Right hindlimb (tissue), 1 donor: ENCODE measurements around the gene AXIN1.

Experiments used
- DNase-seq: peaks from one replicate; pipeline ENCODE4 v3.0.0-alpha.2; 2018

The AXIN1 gene

DNA sequence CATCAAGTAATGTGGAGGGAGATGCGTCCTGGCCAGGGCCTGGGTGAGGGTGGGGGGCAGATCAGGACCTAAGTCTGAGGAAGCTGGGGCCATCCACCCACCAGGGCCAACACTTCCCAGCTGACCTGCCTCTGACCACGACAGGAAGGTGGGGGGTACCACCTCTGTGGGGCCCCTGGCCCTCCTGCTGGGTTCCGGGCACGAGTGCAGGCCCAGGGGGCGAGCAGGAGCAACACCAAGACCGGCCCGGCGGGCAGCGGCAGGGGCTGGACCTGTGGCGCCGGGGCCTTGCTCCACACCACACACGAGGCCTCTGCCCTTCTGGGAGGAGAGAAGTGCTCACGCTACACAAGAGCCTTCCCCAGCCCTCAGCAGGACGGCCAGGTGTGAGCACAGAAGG lies 56.2 kb downstream of the AXIN1 start:
- DNase-seq = no peak

DNA sequence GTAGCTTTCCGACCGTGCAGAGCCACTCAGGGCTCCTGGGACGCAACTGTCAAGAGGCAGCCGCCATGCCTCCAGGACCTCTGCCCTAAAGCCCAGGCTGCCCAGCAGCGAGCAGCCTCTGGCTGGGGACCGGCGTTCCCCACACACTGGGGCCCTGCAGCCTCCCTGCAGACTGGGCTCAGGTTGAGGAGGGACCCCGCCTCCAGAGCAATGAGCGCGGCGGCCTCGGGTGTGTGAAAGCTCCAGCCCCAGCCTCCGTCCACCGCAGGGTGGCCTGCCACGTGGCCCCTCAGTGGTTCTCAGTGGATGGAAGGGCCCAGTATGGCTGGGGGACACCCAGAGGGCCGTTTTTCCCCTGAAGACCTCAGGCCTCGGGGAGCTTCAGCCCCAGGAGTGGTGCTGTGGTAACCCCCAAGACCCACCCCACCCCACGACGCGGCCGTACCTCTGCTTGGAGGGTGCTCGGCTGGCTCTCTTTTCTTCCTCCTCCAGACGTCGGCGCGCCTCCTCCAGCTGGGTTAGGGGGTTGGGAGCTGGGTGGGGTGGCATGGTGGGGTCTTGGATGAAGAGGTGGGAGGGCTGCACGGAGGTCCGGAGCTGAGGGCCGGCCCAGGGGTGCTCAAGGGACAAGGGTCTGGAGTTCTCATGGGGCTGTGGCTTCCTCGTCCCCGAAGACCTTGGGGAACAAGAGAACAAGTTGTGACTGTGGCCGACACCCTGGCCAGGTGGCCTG lies 59.3 kb downstream of the AXIN1 start:
- DNase-seq = no peak

DNA sequence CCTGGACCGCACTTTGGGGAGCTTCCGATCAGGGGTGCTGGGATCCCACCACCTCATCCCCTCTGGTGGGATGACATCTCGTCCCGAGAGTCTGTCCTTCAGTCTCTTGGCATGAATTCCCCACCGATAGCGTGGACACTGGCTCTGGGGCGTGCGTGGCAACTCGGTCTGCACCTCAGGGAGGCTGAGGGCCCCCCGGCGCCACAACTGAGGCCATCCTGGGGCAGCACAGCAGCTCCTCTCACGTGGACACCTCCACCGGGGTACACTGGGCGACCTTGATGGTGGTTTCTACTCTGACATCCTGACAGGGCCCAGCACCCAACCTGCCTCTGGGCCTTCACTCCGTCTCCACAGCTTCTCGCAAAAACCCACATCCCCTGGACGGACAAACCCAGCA lies 61.0 kb downstream of the AXIN1 start:
- no peak for DNase-seq

DNA sequence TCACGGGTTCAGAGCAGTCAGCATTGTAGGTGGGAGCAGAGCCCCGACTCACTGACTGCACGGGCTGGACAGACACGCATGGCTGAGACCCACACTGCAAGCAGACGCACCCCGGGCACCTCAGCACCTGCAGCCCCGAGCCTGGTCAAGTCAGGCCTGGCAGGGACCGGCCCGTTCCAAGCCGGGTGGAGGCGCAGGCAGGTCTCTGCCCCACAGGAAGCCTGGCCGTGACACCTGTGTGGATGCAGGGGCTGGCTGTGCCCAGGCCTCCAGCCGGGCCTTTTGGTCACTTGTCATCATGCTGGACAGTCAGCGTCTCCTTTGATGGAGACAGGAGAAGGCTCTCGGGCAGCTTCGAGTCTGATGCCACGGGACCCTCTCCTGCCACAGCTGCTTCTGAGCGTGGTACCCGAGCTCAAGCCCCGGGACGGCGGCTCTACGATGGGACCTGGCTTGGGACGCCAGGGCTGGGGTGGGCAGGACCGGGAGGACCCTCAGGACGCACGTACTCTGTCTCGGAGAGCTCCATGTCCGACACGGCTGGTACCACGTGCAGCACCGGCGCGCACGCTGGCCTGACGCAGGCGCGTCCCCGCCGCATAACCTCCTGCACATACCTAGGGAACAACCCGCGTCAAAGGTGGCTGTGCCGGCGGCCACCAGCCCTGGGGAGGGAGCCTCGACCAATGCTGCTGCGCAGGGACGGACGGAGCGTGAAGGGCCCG lies 61.7 kb downstream of the AXIN1 start:
- no peak for DNase-seq

DNA sequence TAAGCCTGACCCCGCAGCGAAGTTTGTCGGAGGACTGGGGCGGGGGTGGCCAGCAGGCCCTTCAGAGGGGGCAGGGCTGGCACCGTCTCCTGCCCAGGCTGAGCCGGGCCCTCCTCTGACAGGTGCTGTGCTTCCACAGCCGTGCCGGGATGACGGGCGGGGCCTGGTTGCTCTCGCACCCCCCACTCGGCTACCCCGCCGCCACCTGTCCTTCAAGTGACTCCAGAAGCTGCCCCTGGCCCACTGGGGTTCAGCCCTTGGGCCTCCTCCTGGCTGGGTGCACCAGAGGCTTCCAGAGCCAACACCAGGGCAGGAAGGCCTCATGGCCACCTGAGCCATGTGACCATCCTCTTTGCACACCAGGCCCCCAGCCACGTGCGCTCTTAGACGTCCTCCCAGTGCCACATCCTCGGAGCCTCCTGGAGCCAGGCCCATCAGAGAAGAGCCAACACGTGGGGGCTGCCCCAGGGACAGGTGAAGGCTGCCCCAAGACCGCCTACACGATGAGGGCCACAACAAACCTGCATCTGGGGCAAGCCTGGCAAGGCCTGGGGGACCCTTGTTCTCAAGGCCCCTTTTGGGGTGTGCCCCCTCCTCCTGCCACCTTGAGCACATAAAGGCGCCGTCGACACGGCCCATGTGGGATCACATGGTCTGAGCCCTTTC lies 62.4 kb downstream of the AXIN1 start:
- no peak for DNase-seq

DNA sequence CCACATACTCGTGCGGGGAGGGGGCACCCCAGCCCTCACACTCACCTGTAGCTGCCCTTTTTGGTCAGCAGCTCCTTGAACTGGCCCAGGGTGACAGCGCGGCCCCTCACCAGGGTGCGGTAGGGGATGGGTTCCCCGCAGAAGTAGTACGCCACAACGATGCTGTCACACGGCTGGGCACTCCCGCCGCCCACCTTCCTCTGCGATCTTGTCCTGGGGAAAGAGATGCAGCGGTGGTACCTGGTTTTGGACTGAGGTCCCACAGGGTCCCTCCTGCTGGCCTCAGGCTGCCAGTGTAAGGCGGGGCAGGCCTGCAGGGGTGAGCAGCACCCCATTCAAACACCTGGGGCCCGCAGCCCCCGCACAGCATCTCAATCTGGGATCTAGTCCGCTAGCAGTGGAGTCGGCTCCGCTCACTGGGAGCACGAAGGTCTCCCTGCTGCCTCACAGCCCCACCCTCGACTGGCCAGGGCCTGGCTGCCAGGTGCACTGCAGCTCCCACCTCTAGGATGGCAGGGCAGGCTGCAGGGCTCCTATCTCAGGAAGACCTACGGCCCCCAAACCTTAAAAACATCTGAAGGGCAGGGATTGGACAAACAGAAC lies 63.0 kb downstream of the AXIN1 start:
- no peak for DNase-seq

DNA sequence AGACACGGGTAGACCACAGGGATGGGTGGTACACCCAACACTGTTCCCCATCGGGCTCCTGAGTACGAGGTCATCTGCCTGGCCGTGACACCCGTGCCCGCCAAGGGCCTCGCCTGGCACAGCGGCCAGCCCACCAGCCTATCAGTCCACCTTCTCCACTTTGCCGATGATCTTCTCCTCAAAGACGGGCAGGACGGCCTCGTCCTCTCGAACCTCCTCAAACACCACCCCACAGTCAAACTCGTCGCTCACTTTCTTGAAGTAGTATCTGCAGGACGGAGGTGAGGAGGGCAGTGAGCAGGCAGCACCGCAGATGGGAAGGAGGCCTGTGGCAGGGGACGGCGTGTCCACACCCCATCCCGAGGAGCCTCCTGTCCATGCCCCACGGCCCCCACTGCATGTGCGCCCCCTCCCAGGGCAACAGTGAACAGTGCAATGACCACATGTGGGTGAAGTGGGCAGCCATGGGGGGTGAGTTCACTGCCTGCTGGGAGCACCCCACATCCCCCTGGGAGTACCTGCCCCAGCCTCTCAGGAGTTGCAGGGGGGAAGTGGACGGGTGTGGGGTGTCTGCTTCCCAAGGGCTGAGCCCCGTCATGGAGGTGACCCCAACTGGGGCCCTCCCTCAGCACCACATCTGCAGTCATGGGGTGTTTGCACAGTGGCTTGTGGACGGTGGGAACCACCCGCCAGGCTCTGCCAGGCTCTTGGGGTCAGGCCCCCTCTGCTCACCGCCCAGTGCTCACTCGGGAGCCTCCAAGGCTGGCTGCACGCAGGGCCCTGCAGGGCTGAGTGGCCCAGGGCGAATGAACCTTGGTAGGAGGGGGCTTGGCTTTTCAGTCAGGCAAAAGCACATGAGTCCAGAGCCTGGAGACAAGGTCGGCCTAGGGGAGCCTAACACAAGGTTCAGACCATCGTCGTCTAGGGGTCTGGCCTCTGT lies 64.3 kb downstream of the AXIN1 start:
- DNase-seq = no peak

DNA sequence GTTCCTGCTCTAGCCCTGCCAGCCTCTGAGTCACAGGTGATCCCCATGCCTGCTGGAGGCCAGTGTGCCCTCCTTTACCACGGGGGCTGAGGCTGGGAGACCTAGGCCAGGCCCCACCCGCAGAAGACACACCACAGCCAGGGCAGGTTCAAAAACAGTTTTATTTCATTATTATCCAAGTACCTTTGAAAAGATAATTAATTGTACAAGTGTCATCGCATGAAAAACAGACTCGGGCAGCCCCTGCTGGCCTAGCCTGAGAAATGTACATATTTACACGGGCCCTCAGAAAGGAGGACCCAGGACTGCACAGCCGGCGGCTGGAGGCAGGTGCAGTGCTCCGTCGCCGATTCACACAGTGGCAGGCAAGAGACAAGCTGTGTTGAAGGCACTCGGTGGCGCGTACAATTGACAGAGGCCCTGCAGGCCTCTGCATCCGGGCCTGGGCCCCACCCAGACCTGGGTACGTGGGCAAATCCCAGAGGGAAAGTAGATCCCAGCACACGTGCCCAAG lies 65.2 kb downstream of the AXIN1 start:
- DNase-seq = no peak

DNA sequence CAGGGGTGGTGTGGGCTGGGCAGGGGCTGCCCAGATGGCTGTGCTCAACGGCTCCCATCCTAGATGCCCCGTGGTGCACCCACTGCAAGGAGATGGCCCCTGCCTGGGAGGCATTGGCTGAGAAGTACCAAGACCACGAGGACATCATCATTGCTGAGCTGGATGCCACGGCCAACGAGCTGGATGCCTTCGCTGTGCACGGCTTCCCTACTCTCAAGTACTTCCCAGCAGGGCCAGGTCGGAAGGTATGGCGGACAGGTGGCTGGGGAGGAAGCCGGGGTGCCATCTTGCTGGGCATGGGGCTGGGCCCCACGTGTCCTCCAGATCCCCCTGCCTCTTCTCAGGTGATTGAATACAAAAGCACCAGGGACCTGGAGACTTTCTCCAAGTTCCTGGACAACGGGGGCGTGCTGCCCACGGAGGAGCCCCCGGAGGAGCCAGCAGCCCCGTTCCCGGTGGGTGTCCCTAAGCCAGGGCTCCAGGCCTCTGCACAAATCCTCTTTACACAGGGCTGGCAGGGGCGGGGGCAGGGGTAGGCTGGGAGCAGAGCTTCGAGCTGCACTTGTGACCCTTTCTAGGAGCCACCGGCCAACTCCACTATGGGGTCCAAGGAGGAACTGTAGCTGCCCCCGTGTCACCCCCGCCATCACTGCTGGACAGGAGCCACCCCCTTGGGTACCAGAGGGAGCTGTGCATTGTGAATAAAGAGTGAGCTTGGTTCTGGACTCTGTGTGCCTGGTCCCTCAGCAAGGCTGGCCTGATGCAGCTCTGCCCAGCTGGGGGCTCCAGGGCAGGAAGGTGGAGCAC lies 65.8 kb downstream of the AXIN1 start:
- no peak for DNase-seq

DNA sequence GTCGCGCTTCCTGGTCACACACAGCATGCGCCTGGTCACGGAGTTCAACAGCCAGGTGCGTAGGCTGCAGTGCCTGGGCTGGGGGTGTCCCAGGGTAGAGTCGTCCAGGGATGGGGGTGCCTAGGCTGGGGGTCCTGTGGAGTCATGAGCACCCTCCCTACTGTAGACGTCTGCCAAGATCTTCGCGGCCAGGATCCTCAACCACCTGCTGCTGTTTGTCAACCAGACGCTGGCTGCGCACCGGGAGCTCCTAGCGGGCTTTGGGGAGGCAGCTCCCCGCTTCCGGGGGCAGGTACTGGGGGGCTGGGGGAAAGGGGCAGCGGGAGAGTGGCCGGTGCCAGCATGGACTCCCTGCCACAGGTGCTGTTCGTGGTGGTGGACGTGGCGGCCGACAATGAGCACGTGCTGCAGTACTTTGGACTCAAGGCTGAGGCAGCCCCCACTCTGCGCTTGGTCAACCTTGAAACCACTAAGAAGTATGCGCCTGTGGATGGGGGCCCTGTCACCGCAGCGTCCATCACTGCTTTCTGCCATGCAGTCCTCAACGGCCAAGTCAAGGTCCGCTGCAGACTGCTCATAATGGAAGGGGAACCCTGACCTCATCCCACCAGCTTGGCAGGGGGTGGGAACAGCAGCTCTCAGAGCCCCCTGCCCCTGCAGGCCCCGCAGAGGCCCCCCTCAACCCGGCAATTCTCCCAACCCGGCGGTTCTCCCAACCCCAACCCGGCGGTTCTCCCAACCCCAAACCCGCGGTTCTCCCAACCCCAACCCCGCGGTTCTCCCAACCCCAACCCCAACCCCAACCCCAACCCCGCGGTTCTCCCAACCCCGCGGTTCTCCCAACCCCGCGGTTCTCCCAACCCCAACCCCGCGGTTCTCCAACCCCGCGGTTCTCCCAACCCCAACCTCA lies 67.1 kb downstream of the AXIN1 start:
- DNase-seq = no peak

DNA sequence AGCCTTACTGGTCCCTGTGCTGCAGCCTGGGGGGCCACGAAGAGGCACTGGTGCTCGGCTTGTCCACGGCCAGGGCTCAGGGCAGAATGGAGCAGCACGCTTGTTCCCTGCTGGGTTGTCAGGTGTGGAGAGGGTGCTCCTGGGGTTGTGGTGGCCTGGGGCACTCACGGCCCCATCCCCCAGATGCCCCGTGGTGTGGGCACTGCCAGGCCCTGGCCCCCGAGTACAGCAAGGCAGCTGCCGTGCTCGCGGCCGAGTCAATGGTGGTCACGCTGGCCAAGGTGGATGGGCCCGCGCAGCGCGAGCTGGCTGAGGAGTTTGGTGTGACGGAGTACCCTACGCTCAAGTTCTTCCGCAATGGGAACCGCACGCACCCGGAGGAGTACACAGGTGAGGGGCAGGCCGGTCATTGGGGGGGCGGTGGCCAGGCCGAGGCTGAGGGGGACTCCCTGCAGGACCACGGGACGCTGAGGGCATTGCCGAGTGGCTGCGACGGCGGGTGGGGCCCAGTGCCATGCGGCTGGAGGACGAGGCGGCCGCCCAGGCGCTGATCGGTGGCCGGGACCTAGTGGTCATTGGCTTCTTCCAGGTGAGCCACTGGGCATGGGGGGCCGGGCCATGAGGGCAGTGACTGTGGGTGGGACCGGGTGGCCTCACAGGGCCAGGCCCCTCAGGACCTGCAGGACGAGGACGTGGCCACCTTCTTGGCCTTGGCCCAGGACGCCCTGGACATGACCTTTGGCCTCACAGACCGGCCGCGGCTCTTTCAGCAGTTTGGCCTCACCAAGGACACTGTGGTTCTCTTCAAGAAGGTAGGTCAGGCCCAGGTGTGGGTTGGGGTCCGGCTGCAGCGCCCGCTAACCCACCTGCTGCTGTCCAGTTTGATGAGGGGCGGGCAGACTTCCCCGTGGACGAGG lies 68.1 kb downstream of the AXIN1 start:
- DNase-seq = no peak

DNA sequence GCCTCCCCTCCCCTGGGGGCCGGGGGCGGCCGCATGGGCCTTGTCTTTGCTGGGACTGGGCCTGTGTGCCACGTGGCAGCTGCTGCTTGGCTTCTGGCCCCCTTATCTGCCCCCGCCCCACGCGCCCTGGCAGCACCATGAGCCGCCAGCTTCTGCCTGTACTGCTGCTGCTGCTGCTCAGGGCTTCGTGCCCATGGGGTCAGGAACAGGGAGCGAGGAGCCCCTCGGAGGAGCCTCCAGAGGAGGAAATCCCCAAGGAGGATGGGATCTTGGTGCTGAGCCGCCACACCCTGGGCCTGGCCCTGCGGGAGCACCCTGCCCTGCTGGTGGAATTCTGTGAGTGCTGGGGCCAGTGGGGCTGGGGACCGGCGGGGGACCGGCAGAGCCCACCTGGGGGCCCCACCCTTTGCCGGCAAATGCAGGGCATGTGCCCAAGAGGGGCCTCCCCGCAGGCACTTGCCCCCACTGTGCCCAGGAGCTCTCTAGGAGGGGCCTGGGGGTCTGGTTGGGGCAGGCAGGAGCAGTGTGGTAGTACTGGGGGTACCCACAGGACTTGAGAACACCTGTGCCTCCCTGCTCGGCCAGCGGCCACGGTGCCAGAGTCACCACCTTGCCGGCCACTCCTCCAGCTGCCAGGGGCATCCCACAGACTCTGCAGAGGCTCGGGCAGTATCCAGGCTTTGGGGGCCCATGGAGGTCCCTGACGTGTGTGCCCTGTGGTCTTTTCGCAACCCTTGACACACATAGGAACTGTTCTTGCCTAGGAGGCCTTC lies 69.3 kb downstream of the AXIN1 start, which contains the start of gene PDIA2:
TSS of gene PDIA2 (plus strand) at position 132 of the 773 bp plus-strand sequence. CDS start at position 138, 6 bp downstream.
- no peak for DNase-seq

DNA sequence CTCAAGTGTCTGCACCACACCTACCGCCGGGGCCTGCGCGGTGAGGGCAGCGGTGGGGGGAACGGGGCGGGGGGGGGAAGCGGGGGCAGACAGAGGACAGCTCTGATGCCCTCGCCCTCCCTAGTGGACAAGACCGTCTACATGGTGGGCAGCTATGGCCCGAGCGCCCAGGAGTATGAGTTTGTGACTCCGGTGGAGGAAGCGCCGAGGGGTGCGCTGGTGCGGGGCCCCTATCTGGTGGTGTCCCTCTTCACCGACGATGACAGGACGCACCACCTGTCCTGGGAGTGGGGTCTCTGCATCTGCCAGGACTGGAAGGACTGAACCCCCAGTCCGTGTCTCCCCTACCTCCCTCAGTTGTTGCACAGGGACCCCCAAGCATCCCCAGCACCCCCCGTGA lies 70.0 kb downstream of the AXIN1 start:
- DNase-seq = no peak

DNA sequence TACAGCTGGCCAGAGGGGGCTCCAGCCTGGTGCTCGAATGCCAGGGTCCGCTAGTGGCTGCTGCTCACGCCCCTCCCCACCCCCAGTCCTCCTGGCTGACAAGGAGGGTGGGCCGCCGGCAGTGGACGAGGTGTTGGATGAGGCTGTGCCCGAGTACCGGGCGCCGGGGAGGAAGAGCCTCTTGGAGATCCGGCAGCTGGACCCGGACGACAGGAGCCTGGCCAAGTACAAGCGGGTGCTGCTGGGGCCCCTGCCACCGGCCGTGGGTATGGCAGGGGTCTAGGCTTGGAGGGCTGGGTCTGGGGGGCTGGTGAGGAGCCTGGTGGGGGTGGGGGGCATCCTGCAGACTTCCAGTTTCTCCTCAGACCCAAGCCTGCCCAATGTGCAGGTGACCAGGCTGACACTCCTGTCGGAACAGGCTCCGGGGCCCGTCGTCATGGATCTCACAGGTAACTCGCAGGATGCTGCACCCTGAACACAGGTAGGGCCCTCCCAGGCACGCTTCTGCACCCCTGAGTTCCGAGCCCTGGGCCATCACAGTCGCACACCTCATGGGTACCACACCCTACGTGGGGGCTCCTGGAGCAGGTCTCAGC lies 70.8 kb downstream of the AXIN1 start:
- no peak for DNase-seq

DNA sequence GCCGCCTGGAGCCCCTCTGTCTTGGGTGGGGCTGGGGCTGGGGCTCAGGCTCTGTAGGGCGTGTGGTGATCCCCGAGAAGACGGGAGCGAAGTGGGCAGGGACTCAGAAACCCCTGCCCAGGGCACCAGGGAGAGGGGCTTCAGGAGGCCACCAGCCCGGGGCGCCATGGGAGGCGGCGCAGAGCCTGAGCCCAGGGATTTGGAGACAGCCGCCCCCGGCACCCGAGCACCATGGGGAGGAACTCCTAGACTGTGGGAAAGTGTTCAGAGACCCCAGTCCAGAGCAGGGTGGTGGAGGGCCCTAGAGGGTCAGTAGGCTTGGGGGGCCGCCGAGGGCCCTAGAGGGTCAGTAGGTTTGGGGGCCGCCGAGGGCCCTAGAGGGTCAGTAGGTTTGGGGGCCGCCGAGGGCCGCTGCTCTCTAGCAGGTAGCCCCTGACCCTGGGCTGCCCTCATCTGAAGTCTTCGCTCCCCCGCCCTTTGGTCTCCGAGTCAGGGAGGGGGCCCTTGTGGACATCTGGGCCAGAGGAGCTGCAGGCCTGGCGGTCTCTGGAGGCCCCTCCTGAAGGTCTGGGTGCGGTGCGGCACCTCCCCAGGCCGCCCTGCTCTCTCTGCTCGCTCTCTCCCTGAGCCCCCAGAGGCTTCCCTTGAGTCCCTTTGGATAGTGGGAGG lies 71.4 kb downstream of the AXIN1 start:
- DNase-seq = no peak

DNA sequence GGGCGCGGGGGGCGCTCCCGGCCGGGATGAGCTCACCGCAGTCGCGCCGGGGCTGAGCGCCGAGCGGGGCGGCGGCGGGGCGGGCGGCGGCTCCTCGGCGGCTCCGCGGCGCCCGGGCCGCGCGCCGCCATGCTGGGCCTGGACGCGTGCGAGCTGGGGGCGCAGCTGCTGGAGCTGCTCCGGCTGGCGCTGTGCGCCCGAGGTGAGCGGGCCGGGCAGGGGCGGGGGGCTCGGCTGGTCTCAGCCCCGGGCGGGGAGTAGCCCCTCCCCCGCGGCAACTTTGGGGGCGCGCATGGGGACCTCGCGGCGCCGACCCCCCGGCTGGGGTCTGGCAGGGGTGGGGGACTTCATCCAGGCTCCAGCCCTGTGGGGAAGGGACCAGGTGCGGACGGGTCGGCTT lies 72.0 kb downstream of the AXIN1 start, which contains the start of gene ARHGDIG:
TSS of gene ARHGDIG (plus strand) at position 40 of the 400 bp plus-strand sequence. CDS start at position 130, 90 bp downstream.
- no peak for DNase-seq

DNA sequence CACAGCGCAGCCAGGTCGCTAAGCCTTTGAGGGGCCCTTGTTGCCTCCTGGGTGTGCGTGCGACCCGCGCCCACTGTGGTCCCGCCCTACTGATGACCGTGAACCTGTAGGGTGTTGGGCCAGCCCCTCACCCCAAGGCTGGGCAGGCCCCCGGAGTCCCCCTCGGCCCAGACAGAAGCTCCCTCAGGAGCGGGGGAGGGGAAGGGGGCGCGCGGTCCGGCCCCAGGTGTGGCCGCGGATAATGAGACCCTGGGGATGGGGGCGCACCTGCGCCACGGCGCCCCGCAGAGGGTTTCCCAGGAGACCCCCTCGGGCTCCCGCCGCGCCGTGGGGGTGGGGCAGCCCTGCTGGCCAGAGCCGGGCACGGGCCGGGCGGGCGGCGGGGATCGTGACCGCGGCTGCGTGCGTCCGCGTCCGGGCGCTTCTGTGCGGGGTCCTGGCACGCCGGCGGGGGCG lies 72.5 kb downstream of the AXIN1 start:
- DNase-seq = no peak
